Measurements from ENCODE around the gene ERBB2. TPM values are rescaled to one million over a fixed set of nuclear protein-coding genes. Genes with fewer than 3 reads are reported as not detected.

The ERBB2 gene
- polyA plus RNA-seq, 3 donors = 0.17 to 0.73 TPM; not detected in 1

GRCh38 chr17:39671651-39672521, 28.0 kb upstream of the ERBB2 start:
- Histone ChIP-seq H3K9ac (ENCODE audit: insufficient read depth, low read length, poor library complexity, severe bottlenecking) (no peak overlapping the region), H3K27ac (ENCODE audit: low read depth in 1 of 2, low read length in 2 of 2) (no peak overlapping the region), H3K4me3 (replicated peaks in 1 of 3; ENCODE audit: low read depth in 2 of 3, low read length in 3 of 3) (no peak overlapping the region), H3K4me2 (replicated peaks; ENCODE audit: extremely low read depth, low read length, poor library complexity, severe bottlenecking) (no peak overlapping the region), H2AFZ (ENCODE audit: insufficient read depth, low read depth, low read length, poor library complexity, severe bottlenecking) (no peak overlapping the region), H4K20me1 (ENCODE audit: insufficient read depth, low read length) (no peaks in the 10 kb centered on the region), H3K27me3 (ENCODE audit: control insufficient read depth in 2 of 2, insufficient read depth in 2 of 2, low read length in 2 of 2) (peaks cover 10 to 47% of the 10 kb centered on the region in 2 donors), H3K4me1 (ENCODE audit: control insufficient read depth in 1 of 2, insufficient read depth in 2 of 2, low read length in 2 of 2) (peaks cover 12 to 18% of the 10 kb centered on the region in 2 donors), H3K79me2 (ENCODE audit: insufficient read depth, low read length) (no peaks in the 10 kb centered on the region), H3K9me3 (replicated peaks in 1 of 2; ENCODE audit: control insufficient read depth in 1 of 2, insufficient read depth in 1 of 2, low read length in 2 of 2) (peaks cover 0 to 3% of the 10 kb centered on the region in 2 donors), H3K36me3 (replicated peaks in 1 of 2; ENCODE audit: control insufficient read depth in 1 of 2, insufficient read depth in 2 of 2, low read length in 2 of 2) (no peaks in the 10 kb centered on the region)
- WGBS (ENCODE audit: insufficient coverage) = 52% methylated on average over 13 of the region's 19 CpGs
- peak; percentile 45 for TF ChIP-seq CTCF (IDR thresholded peaks at IDR 0.05)
- Mint-ChIP-seq H3K36me3 (peaks cover 0 to 3% of the 10 kb centered on the region in 2 donors), H3K4me1 (peaks cover 22% of the 10 kb centered on the region), H3K27ac (peak overlapping the region in 1 of 7 donors; percentile 59), H3K27me3 (ENCODE audit: low read depth in 3 of 3) (peaks cover 37 to 62% (median 47%) of the 10 kb centered on the region in 3 donors), H3K4me3 (peak overlapping the region in 1 of 2 donors; percentile 24), H3K9me3 (peaks cover 0 to 6% (median 5%) of the 10 kb centered on the region in 7 donors)
- intact Hi-C loops (cut with micrococcal nuclease) = no loop called here
- DNase-seq = no peak

- no peaks in the 10 kb centered on the region for H3K9me3 ChIP-seq (replicated peaks in 1 of 2; ENCODE audit: control insufficient read depth in 1 of 2, insufficient read depth in 1 of 2, low read length in 2 of 2)
- Mint-ChIP-seq H3K4me1 (peaks cover 22% of the 10 kb centered on the region), H3K27me3 (ENCODE audit: low read depth in 3 of 3) (peaks cover 33 to 54% (median 39%) of the 10 kb centered on the region in 3 donors), H3K27ac (peak overlapping the region in 1 of 7 donors; percentile 13), H3K4me3 (no peak overlapping the region), H3K9me3 (peaks cover 0 to 6% (median 2%) of the 10 kb centered on the region in 7 donors), H3K36me3 (peaks cover 3 to 9% of the 10 kb centered on the region in 2 donors)
- H3K4me1 ChIP-seq (ENCODE audit: control insufficient read depth in 1 of 2, insufficient read depth in 2 of 2, low read length in 2 of 2) = peaks cover 8 to 14% of the 10 kb centered on the region in 2 donors
- no peak for DNase-seq
- no peaks in the 10 kb centered on the region for H3K36me3 ChIP-seq (replicated peaks in 1 of 2; ENCODE audit: control insufficient read depth in 1 of 2, insufficient read depth in 2 of 2, low read length in 2 of 2)
- WGBS (ENCODE audit: insufficient coverage) = 91% methylated on average over 9 of the region's 15 CpGs
- no peak overlapping the region for H3K4me3 ChIP-seq (replicated peaks in 1 of 3; ENCODE audit: low read depth in 2 of 3, low read length in 3 of 3)
- peak; percentile 24 for TF ChIP-seq CTCF (IDR thresholded peaks at IDR 0.05)
- no peak overlapping the region for H2AFZ ChIP-seq (ENCODE audit: insufficient read depth, low read depth, low read length, poor library complexity, severe bottlenecking)
- H3K4me2 ChIP-seq (replicated peaks; ENCODE audit: extremely low read depth, low read length, poor library complexity, severe bottlenecking) = no peak overlapping the region
- H3K27me3 ChIP-seq (ENCODE audit: control insufficient read depth in 2 of 2, insufficient read depth in 2 of 2, low read length in 2 of 2) = peaks cover 6 to 39% of the 10 kb centered on the region in 2 donors
- no peak overlapping the region for H3K27ac ChIP-seq (ENCODE audit: low read depth in 1 of 2, low read length in 2 of 2)
- no peaks in the 10 kb centered on the region for H3K79me2 ChIP-seq (ENCODE audit: insufficient read depth, low read length)
- intact Hi-C loops (cut with micrococcal nuclease) = no loop called here
- H3K9ac ChIP-seq (ENCODE audit: insufficient read depth, low read length, poor library complexity, severe bottlenecking) = no peak overlapping the region
- H4K20me1 ChIP-seq (ENCODE audit: insufficient read depth, low read length) = no peaks in the 10 kb centered on the region
These were observed 27.1 kb upstream of the ERBB2 start for GRCh38 chr17:39672522-39673334.

Measured in CD14-positive monocyte (primary cell).